RWPE2 (cell line): ENCODE measurements around the gene KRT32.

Experiments
- ATAC-seq: fragments of 200-7000 bp; cut with Tn5 transposase; 3 replicates; pipeline ENCODE4 v1.9.1; 2021; ENCODE audit warnings: low read depth
- DNase-seq: peaks from one replicate; pipeline ENCODE4 v3.0.0-alpha.2; 2020; ENCODE audit warnings: low spot score
- H3K27ac ChIP-seq: fragments of 450-650 bp; 2 replicates; pipeline ENCODE4 v1.5.1; 2017; ENCODE audit warnings: mild to moderate bottlenecking; ENCODE audit not compliant: poor library complexity, severe bottlenecking
- H3K27me3 ChIP-seq: fragments of 250-450 bp; sonication (Bioruptor Pico); 2 replicates; pipeline ENCODE4 v1.5.1; 2021; ENCODE audit warnings: mild to moderate bottlenecking, moderate library complexity; ENCODE audit not compliant: insufficient read depth, poor library complexity, severe bottlenecking
- H3K36me3 ChIP-seq: fragments of 250-450 bp; sonication (Bioruptor Pico); 2 replicates; pipeline ENCODE4 v1.5.1; 2020; ENCODE audit warnings: low read depth, mild to moderate bottlenecking, moderate library complexity
- H3K4me1 ChIP-seq: fragments of 250-450 bp; sonication (Bioruptor Pico); 2 replicates; pipeline ENCODE4 v1.5.1; 2021; ENCODE audit warnings: mild to moderate bottlenecking, moderate library complexity; ENCODE audit not compliant: insufficient read depth, poor library complexity, severe bottlenecking
- H3K4me3 ChIP-seq: fragments of 250-450 bp; sonication (Bioruptor Pico); 2 replicates; pipeline ENCODE4 v1.5.1; 2021; ENCODE audit warnings: mild to moderate bottlenecking, moderate library complexity; ENCODE audit not compliant: severe bottlenecking
- H3K9me3 ChIP-seq: fragments of 250-450 bp; sonication (Bioruptor Pico); 2 replicates; pipeline ENCODE4 v1.5.1; 2021; ENCODE audit warnings: mild to moderate bottlenecking, moderate library complexity; ENCODE audit not compliant: severe bottlenecking
- CTCF ChIP-seq: fragments of 450-650 bp; IDR thresholded peaks from one replicate; pipeline ENCODE4 v1.5.1; 2017; ENCODE audit warnings: mild to moderate bottlenecking, moderate library complexity; ENCODE audit not compliant: poor library complexity, severe bottlenecking

The KRT32 gene

DNA sequence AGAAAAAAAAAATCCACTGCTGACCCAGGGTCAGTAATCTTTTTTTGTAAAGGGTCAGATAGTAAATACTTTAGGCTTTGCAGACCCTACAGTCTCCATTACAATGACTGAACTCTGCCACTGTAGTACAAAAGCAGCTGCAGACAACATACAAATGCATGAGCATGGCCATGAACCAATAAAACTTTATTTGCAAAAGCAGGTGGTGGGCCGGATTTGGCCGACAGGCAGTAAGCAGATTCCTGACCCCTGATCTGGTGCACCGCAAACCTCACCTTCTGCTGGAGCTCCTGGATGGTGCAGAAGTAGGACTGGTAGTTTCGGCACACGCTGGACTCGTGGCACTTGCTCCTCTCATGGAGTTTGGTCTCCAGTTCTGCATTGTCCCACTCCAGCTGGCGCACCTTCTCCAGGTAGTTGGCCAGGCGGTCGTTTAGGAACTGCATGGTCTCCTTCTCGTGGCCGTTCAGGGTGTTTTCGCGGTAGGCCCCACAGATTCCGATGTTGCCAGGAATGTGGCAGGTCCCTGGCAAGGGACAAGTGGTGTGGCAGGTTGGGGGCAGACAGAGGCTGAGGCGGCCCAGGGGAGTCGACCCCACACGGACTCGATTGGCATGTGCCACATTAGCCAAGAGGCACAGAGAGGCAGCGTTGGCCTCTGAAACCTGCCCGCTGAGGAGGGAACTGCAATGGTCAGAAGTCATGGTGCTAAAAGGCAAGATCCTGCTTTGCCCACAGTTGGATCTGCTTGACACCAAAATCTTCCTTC, 55.9 kb downstream of the KRT32 start:
- Histone ChIP-seq H3K27ac (no peak overlapping the region), H3K4me3 (no peak overlapping the region), H3K27me3 (no peaks in the 10 kb centered on the region), H3K4me1 (no peaks in the 10 kb centered on the region), H3K36me3 (no peaks in the 10 kb centered on the region), H3K9me3 (no peaks in the 10 kb centered on the region)
- DNase-seq (no peak), ATAC-seq (no peak)
- TF ChIP-seq CTCF: no peak
